OCI-LY7 (cell line): ENCODE results near the gene CSTF1. TPM values are rescaled to one million over a fixed set of nuclear protein-coding genes. Genes with fewer than 3 reads are reported as not detected.

ENCODE experiments used
- BruUV-seq: library from RNA; stranded (reverse); fragments of 400-500 nt; replicated peaks from 2 replicates; lab custom pipeline; 2021; lab: Mats Ljungman, UMichigan
- CTCF ChIA-PET: fragments of 300-600 bp; sonication (Branson Sonifier 250); formaldehyde crosslinking; loops from one replicate; lab custom pipeline; 2022; ENCODE audit warnings: antibody characterized with exemption; ENCODE audit not compliant: unreplicated experiment; lab: Charles Lee
- POLR2A ChIA-PET: fragments of 300-600 bp; sonication (Branson Sonifier 250); formaldehyde crosslinking; loops from one replicate; lab custom pipeline; 2022; ENCODE audit warnings: antibody characterized with exemption; lab: Charles Lee
- DNase-seq: peaks from one replicate; pipeline ENCODE4 v3.0.0-alpha.2; 2015; ENCODE audit warnings: low spot score
- H2AFZ ChIP-seq: fragments of 200-600 bp; sonication (generic), shearing (Covaris generic); 2 replicates; pipeline ENCODE4 v1.6.1; 2014; ENCODE audit warnings: mild to moderate bottlenecking, antibody characterized with exemption, low read length, moderate library complexity
- H3K27ac ChIP-seq: fragments of 200-600 bp; sonication (generic); 2 replicates; pipeline ENCODE4 v1.5.1; 2014; ENCODE audit warnings: mixed run types, low read depth, mild to moderate bottlenecking, moderate library complexity, low read length, inconsistent platforms; ENCODE audit not compliant: poor library complexity, severe bottlenecking
- H3K36me3 ChIP-seq: fragments of 200-600 bp; sonication (generic); 2 replicates; pipeline ENCODE4 v1.6.1; 2014; ENCODE audit warnings: mild to moderate bottlenecking, antibody characterized with exemption, low read length, moderate library complexity, mixed read lengths; ENCODE audit not compliant: insufficient read depth
- H3K4me1 ChIP-seq: fragments of 200-600 bp; sonication (generic); 2 replicates; pipeline ENCODE4 v1.5.1; 2014; ENCODE audit warnings: mild to moderate bottlenecking, low read length; ENCODE audit not compliant: insufficient read depth, poor library complexity, severe bottlenecking
- H3K4me2 ChIP-seq: fragments of 200-600 bp; sonication (generic); 2 replicates; pipeline ENCODE4 v1.6.1; 2014; ENCODE audit warnings: mild to moderate bottlenecking, low read length
- H3K4me3 ChIP-seq: fragments of 200-600 bp; sonication (generic); 2 replicates; pipeline ENCODE4 v1.5.1; 2014; ENCODE audit warnings: mild to moderate bottlenecking, low read depth, low read length; ENCODE audit not compliant: poor library complexity, severe bottlenecking
- H3K79me2 ChIP-seq: fragments of 200-600 bp; sonication (generic); 2 replicates; pipeline ENCODE4 v1.6.1; 2016; ENCODE audit warnings: low read depth, mild to moderate bottlenecking, low read length, moderate library complexity, mixed read lengths; ENCODE audit not compliant: insufficient read depth
- H3K9me2 ChIP-seq: fragments of 200-600 bp; sonication (generic); 2 replicates; pipeline ENCODE4 v1.6.1; 2016; ENCODE audit warnings: mild to moderate bottlenecking, low read length, mixed read lengths; ENCODE audit not compliant: insufficient read depth
- H3K9me3 ChIP-seq: fragments of 200-600 bp; sonication (generic); 2 replicates; pipeline ENCODE4 v1.6.1; 2014; ENCODE audit warnings: mild to moderate bottlenecking, mixed run types, low read length, mixed read lengths
- H4K20me1 ChIP-seq: fragments of 200-600 bp; sonication (generic); 2 replicates; pipeline ENCODE4 v1.6.1; 2014; ENCODE audit warnings: mild to moderate bottlenecking, antibody characterized with exemption, low read length, moderate library complexity, mixed read lengths; ENCODE audit not compliant: insufficient read depth
- CTCF ChIP-seq: fragments of 200-600 bp; sonication (generic); conservative IDR thresholded peaks from 2 replicates; pipeline ENCODE4 v1.5.1; 2014; ENCODE audit warnings: mild to moderate bottlenecking, antibody characterized with exemption, low read length, moderate library complexity, mixed read lengths
- EZH2phosphoT487 ChIP-seq: fragments of 200-600 bp; sonication (generic); IDR thresholded peaks from 2 replicates; pipeline ENCODE4 v1.6.1; 2018; ENCODE audit warnings: low read depth, borderline replicate concordance, mild to moderate bottlenecking, mixed run types, antibody characterized with exemption, low read length, moderate library complexity, mixed read lengths
- intact Hi-C: fragments of 100-400 bp; cut with micrococcal nuclease; formaldehyde crosslinking; loops from one replicate; pipeline ENCODE4 v1.10.0; 2022; ENCODE audit not compliant: unreplicated experiment
- total RNA-seq, 2 experiments: library from RNA; depleted of rRNA in 1 of 2; stranded (reverse); fragments of >200 nt in 1 of 2; shearing (Covaris generic) in 1 of 2; gene quantifications; 2 replicates each; pipeline ENCODE4 v1.2.3, GENCODE V29; 2014 to 2022

The CSTF1 gene
- total RNA-seq, 2 experiments from 2014 or later: 52.1 to 56.0 TPM

DNA sequence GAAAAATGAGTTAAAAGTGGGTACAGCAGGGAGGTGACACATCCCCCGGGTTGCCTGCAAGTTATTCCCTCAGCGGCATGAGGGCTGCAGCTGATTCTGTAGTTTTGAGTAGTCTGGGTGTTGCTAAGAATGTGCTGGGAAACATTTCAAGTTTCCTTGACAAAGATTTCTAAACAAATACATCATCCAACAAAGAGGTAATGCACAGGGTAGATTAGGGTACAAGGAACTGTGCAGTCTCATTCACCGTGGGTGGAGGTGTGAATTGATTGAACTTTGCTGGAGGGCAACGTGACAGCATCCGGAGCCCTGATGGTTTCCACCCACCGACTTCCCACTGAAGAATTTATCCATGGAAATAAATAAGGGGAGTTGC lies 41.4 kb downstream of the CSTF1 start:
- intact Hi-C loops: no loop called here
- DNase-seq: no peak
- BruUV-seq: no TSS peak
- Histone ChIP-seq H3K79me2 (no peaks in the 10 kb centered on the region), H3K27ac (no peak overlapping the region), H3K36me3 (no peaks in the 10 kb centered on the region), H2AFZ (no peak overlapping the region), H3K4me2 (no peak overlapping the region), H4K20me1 (no peaks in the 10 kb centered on the region), H3K9me3 (no peaks in the 10 kb centered on the region), H3K4me1 (peaks cover 12% of the 10 kb centered on the region), H3K9me2 (no peaks in the 10 kb centered on the region), H3K4me3 (no peak overlapping the region)
- ChIA-PET CTCF (no interaction called here), POLR2A (no interaction called here)
- TF ChIP-seq CTCF (no peak), EZH2phosphoT487 (no peak)

DNA sequence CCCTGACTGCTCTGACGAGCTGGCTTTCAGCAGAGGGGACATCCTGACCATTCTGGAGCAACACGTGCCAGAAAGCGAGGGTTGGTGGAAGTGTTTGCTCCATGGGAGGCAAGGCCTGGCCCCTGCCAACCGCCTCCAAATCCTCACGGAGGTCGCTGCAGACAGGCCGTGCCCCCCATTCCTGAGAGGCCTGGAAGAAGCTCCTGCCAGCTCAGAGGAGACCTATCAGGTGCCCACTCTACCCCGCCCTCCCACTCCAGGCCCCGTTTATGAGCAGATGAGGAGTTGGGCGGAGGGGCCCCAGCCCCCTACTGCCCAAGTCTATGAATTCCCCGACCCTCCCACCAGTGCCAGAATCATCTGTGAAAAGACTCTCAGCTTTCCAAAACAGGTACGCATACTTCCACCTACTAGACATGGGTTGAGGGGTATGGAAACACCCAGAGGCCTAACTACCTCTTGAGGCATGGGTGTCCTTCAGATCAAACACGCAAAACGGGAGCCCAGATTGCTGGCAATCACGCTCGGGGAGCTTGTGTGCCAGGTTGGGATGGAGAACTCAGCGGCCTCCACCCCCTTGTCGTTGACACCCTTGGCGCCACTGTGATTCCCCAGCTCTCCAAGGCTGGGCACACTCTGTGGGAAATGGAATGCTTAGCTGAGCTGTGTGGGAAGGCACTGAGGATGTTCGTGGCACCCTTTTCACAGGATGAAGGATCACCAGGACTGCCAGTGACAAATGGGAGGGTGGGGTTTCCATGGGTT lies 44.9 kb downstream of the CSTF1 start:
- no peak for DNase-seq
- BruUV-seq: no TSS peak
- H3K4me1 ChIP-seq: no peaks in the 10 kb centered on the region
- H2AFZ ChIP-seq: no peak overlapping the region
- intact Hi-C loops: no loop called here
- ChIA-PET CTCF (no interaction called here), POLR2A (no interaction called here)
- H4K20me1 ChIP-seq: no peaks in the 10 kb centered on the region
- H3K4me3 ChIP-seq: no peak overlapping the region
- H3K79me2 ChIP-seq: no peaks in the 10 kb centered on the region
- no peaks in the 10 kb centered on the region for H3K9me2 ChIP-seq
- no peaks in the 10 kb centered on the region for H3K36me3 ChIP-seq
- no peak overlapping the region for H3K4me2 ChIP-seq
- TF ChIP-seq EZH2phosphoT487: no peak
- no peak for TF ChIP-seq CTCF
- H3K27ac ChIP-seq: no peak overlapping the region
- no peaks in the 10 kb centered on the region for H3K9me3 ChIP-seq

GRCh38 chr20:56438284-56438683 lies 45.8 kb downstream of the CSTF1 start:
- H3K4me1 ChIP-seq: no peaks in the 10 kb centered on the region

More at GRCh38 chr20:56438284-56438683, 45.8 kb downstream of the CSTF1 start:
- H3K79me2 ChIP-seq: no peaks in the 10 kb centered on the region
- H3K27ac ChIP-seq: no peak overlapping the region
- no TSS peak for BruUV-seq
- no peak overlapping the region for H3K4me2 ChIP-seq
- POLR2A ChIA-PET: no interaction called here
- no peak for DNase-seq
- H2AFZ ChIP-seq: no peak overlapping the region
- no peak overlapping the region for H3K4me3 ChIP-seq
- CTCF ChIA-PET: no interaction called here
- H3K36me3 ChIP-seq: no peaks in the 10 kb centered on the region
- H3K9me3 ChIP-seq: no peaks in the 10 kb centered on the region
- no peaks in the 10 kb centered on the region for H3K9me2 ChIP-seq
- no peak for TF ChIP-seq CTCF
- TF ChIP-seq EZH2phosphoT487: no peak
- intact Hi-C loops: no loop called here
- no peaks in the 10 kb centered on the region for H4K20me1 ChIP-seq
